ENCODE results near the gene SOX13. TPM values are rescaled to one million over a fixed set of nuclear protein-coding genes. Genes with fewer than 3 reads are reported as not detected.

Gene SOX13
- total RNA-seq, 1 experiment from 2014 or later = 31.5 TPM

DNA sequence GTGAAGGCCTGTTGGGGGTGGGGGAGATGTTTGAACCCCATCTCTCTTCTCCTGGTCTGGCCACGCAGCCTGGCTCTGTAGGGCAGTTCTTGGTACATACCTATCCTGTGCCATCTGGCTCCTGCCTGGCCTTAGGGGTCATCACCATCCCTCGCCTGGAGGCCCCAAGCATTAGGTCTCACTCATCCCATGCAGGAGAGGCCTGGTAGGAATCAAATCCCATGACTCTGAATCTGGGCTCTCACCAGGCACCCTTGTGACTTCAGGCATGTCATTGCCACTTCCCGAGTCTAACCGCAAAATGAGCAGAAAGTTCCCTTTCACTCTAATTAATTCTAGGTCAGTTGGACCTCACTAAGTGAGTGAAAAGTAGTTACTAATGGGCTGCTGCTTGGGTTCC lies 41.7 kb downstream of the SOX13 start:
- TF ChIP-seq, protein P1, sequence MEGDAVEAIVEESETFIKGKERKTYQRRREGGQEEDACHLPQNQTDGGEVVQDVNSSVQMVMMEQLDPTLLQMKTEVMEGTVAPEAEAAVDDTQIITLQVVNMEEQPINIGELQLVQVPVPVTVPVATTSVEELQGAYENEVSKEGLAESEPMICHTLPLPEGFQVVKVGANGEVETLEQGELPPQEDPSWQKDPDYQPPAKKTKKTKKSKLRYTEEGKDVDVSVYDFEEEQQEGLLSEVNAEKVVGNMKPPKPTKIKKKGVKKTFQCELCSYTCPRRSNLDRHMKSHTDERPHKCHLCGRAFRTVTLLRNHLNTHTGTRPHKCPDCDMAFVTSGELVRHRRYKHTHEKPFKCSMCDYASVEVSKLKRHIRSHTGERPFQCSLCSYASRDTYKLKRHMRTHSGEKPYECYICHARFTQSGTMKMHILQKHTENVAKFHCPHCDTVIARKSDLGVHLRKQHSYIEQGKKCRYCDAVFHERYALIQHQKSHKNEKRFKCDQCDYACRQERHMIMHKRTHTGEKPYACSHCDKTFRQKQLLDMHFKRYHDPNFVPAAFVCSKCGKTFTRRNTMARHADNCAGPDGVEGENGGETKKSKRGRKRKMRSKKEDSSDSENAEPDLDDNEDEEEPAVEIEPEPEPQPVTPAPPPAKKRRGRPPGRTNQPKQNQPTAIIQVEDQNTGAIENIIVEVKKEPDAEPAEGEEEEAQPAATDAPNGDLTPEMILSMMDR (IDR thresholded peaks at IDR 0.05; ENCODE audit: insufficient read depth in 1 of 2, low read depth in 1 of 2, low read length in 1 of 2, severe bottlenecking in 1 of 2, unreplicated experiment in 1 of 2) = no peak
- no peaks in the 10 kb centered on the region for H3K27me3 Mint-ChIP-seq (ENCODE audit: insufficient read depth, unreplicated experiment)
- DNase-seq = no peak
- intact Hi-C loops (cut with micrococcal nuclease; ENCODE audit: unreplicated experiment) = no loop called here
- no peaks in the 10 kb centered on the region for H3K4me1 ChIP-seq
- H3K4me1 Mint-ChIP-seq (ENCODE audit: low read depth, unreplicated experiment) = peaks cover 5% of the 10 kb centered on the region
- no peaks in the 10 kb centered on the region for H3K9me3 Mint-ChIP-seq (ENCODE audit: unreplicated experiment)
- H3K27ac Mint-ChIP-seq (ENCODE audit: unreplicated experiment) = no peak overlapping the region
- peaks cover 9% of the 10 kb centered on the region for H3K36me3 Mint-ChIP-seq (ENCODE audit: insufficient read depth, unreplicated experiment)
- CTCF ChIA-PET = no interaction called here
- H3K4me3 ChIP-seq (ENCODE audit: low read depth, low read length) = no peak overlapping the region
- POLR2A ChIA-PET = no interaction called here
- no peaks in the 10 kb centered on the region for H3K9me3 ChIP-seq
- no peaks in the 10 kb centered on the region for H3K27me3 ChIP-seq (replicated peaks; ENCODE audit: control insufficient read depth, insufficient read depth, low read length)
- BruUV-seq (replicated peaks) = no TSS peak
- H3K4me3 Mint-ChIP-seq (ENCODE audit: unreplicated experiment) = no peak overlapping the region
- H3K36me3 ChIP-seq (ENCODE audit: control insufficient read depth, insufficient read depth, low read length) = peaks cover 4% of the 10 kb centered on the region; the same call in 1 of the 2 replicates

DNA sequence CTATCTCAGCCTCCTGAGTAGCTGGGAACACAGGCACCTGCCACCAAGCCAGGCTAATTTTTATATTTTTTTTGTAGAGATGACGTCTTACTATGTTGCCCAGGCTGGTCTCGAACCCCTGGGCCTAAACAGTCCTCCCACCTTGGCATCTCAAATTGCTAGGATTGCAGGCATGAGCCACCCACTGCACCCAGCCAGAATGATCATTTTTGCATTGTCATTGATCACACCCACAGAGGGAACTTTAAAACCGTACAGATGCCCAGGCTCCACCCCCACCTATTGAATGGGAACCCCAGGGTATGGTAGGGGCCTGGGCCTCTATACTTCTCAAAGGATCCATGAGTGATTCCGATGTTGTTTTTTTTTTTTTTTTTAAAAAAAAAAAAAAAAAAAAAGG lies 42.2 kb downstream of the SOX13 start:
- BruUV-seq (replicated peaks) = no TSS peak
- Histone ChIP-seq H3K4me1 (no peaks in the 10 kb centered on the region), H3K9me3 (no peaks in the 10 kb centered on the region), H3K27me3 (replicated peaks; ENCODE audit: control insufficient read depth, insufficient read depth, low read length) (no peaks in the 10 kb centered on the region), H3K4me3 (ENCODE audit: low read depth, low read length) (no peak overlapping the region), H3K36me3 (ENCODE audit: control insufficient read depth, insufficient read depth, low read length) (peaks cover 4% of the 10 kb centered on the region; the same call in 1 of the 2 replicates)
- CTCF ChIA-PET = no interaction called here
- no peak overlapping the region for H3K27ac Mint-ChIP-seq (ENCODE audit: unreplicated experiment)
- H3K4me1 Mint-ChIP-seq (ENCODE audit: low read depth, unreplicated experiment) = peaks cover 5% of the 10 kb centered on the region
- TF ChIP-seq, protein P1 (IDR thresholded peaks at IDR 0.05; ENCODE audit: insufficient read depth in 1 of 2, low read depth in 1 of 2, low read length in 1 of 2, severe bottlenecking in 1 of 2, unreplicated experiment in 1 of 2) = no peak
- H3K36me3 Mint-ChIP-seq (ENCODE audit: insufficient read depth, unreplicated experiment) = peaks cover 9% of the 10 kb centered on the region
- POLR2A ChIA-PET = no interaction called here
- DNase-seq = no peak
- intact Hi-C loops (cut with micrococcal nuclease; ENCODE audit: unreplicated experiment) = no loop called here
- no peak overlapping the region for H3K4me3 Mint-ChIP-seq (ENCODE audit: unreplicated experiment)
- H3K9me3 Mint-ChIP-seq (ENCODE audit: unreplicated experiment) = no peaks in the 10 kb centered on the region
- no peaks in the 10 kb centered on the region for H3K27me3 Mint-ChIP-seq (ENCODE audit: insufficient read depth, unreplicated experiment)

DNA sequence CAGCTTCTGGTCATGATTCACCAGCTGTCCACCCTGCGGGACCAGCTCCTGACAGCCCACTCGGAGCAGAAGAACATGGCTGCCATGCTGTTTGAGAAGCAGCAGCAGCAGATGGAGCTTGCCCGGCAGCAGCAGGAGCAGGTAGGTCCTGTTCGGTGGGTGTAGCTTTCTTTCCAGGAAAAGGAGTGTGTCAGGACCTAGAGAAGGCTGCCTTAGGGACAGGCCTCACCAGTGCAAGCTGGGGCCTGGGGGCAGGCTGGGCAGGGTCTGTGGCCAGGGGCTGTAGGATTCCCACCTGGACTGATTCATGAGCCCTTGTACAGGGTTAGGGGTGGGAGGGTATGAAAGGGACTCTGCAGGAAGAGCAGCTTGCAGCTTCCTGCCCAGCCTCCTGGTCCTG lies 43.6 kb downstream of the SOX13 start:
- intact Hi-C loops (cut with micrococcal nuclease; ENCODE audit: unreplicated experiment) = no loop called here
- TF ChIP-seq, protein P1 (IDR thresholded peaks at IDR 0.05; ENCODE audit: insufficient read depth in 1 of 2, low read depth in 1 of 2, low read length in 1 of 2, severe bottlenecking in 1 of 2, unreplicated experiment in 1 of 2) = no peak
- no peak for DNase-seq
- ChIA-PET POLR2A (no interaction called here), CTCF (interaction anchor here (1.7 kb wide), 1 partner anchor 12 kb away, joined by 5 read pairs; no protein-coding TSS in a partner anchor)
- Histone ChIP-seq H3K4me3 (ENCODE audit: low read depth, low read length) (no peak overlapping the region), H3K36me3 (ENCODE audit: control insufficient read depth, insufficient read depth, low read length) (peaks cover 4% of the 10 kb centered on the region), H3K9me3 (no peaks in the 10 kb centered on the region), H3K4me1 (no peaks in the 10 kb centered on the region), H3K27me3 (replicated peaks; ENCODE audit: control insufficient read depth, insufficient read depth, low read length) (no peaks in the 10 kb centered on the region)
- H3K4me3 Mint-ChIP-seq (ENCODE audit: unreplicated experiment) = no peak overlapping the region
- no peaks in the 10 kb centered on the region for H3K9me3 Mint-ChIP-seq (ENCODE audit: unreplicated experiment)
- peaks cover 5% of the 10 kb centered on the region for H3K4me1 Mint-ChIP-seq (ENCODE audit: low read depth, unreplicated experiment)
- no peaks in the 10 kb centered on the region for H3K27me3 Mint-ChIP-seq (ENCODE audit: insufficient read depth, unreplicated experiment)
- H3K27ac Mint-ChIP-seq (ENCODE audit: unreplicated experiment) = no peak overlapping the region
- BruUV-seq (replicated peaks) = no TSS peak
- peaks cover 15% of the 10 kb centered on the region for H3K36me3 Mint-ChIP-seq (ENCODE audit: insufficient read depth, unreplicated experiment)
